Esophagus muscularis mucosa (tissue), 4 donors: ENCODE measurements around the gene CDKN2C.

Experiments used
- EP300 ChIP-seq: sonication (generic); formaldehyde crosslinking; IDR thresholded peaks from one replicate; pipeline ENCODE4 v1.6.1; 2017; ENCODE audit warnings: antibody characterized with exemption
- POLR2A ChIP-seq: fragments of 450-650 bp; IDR thresholded peaks from one replicate; pipeline ENCODE4 v1.6.1; 2017; ENCODE audit warnings: antibody characterized with exemption, moderate library complexity, mild to moderate bottlenecking, low read depth
- POLR2AphosphoS5 ChIP-seq, 2 donors: sonication (generic); formaldehyde crosslinking; IDR thresholded peaks; one replicate each; pipeline ENCODE4 v1.6.1; 2017; ENCODE audit warnings: antibody characterized with exemption in 2 of 2
- TF ChIP-seq, protein P1 (sequence below), 3 experiments: fragments of 200-600 bp in 2 of 3; fragments of 450-650 bp in 1 of 3; sonication (generic) in 2 of 3; IDR thresholded peaks; one replicate each; pipeline ENCODE4 v1.5.1; 2017 to 2019; ENCODE audit warnings: antibody characterized with exemption in 3 of 3, mild to moderate bottlenecking in 2 of 3, moderate library complexity in 1 of 3

DNA sequence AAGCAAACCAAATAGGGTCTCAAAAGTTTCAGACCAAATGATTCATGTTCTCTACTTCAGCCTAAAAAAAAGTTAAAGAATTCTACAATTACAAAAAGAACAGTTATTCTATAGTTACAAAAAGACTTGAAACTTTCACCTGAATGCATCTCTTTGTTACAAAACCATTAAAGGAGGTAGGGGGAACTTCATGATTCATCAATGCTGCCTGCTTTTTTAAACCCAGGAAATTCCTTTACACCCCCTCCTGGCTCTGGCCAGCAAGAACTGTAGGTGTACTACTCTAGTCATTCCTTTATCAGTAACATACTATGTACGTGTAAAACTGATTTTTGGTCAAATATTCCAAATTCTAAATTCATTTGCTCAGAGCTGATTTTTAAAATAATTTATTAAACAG lies 14.9 kb upstream of the CDKN2C start:
- TF ChIP-seq, protein P1, sequence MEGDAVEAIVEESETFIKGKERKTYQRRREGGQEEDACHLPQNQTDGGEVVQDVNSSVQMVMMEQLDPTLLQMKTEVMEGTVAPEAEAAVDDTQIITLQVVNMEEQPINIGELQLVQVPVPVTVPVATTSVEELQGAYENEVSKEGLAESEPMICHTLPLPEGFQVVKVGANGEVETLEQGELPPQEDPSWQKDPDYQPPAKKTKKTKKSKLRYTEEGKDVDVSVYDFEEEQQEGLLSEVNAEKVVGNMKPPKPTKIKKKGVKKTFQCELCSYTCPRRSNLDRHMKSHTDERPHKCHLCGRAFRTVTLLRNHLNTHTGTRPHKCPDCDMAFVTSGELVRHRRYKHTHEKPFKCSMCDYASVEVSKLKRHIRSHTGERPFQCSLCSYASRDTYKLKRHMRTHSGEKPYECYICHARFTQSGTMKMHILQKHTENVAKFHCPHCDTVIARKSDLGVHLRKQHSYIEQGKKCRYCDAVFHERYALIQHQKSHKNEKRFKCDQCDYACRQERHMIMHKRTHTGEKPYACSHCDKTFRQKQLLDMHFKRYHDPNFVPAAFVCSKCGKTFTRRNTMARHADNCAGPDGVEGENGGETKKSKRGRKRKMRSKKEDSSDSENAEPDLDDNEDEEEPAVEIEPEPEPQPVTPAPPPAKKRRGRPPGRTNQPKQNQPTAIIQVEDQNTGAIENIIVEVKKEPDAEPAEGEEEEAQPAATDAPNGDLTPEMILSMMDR (IDR thresholded peaks at IDR 0.05) = no peak
- no peak for TF ChIP-seq POLR2A
- no peak for TF ChIP-seq EP300
- no peak for TF ChIP-seq POLR2AphosphoS5 (IDR thresholded peaks at IDR 0.05)
